HG03460 (cell line): Measurements from ENCODE around the gene PPP3CA.
"Not testable (repeated sequence)": the region's sequence is repeated elsewhere in the genome, so short reads cannot be mapped to it uniquely, and the experiment has no call there.

Source experiments
- ATAC-seq: cut with Tn5 transposase; IDR thresholded peaks from one replicate; pipeline ENCODE4 v1.9.1; 2021; ENCODE audit not compliant: unreplicated experiment

The PPP3CA gene

GRCh38 chr4:101258883-101259282 is 88.4 kb downstream of the PPP3CA start:
- ATAC-seq, result no peak

GRCh38 chr4:101256222-101256621 is 91.1 kb downstream of the PPP3CA start:
- ATAC-seq, result no peak

- no peak for ATAC-seq
These were observed 92.5 kb downstream of the PPP3CA start for GRCh38 chr4:101254776-101255175.

GRCh38 chr4:101253121-101253520 is 94.2 kb downstream of the PPP3CA start:
- ATAC-seq, result no peak

- ATAC-seq, result peak; percentile 83
These were observed 94.6 kb downstream of the PPP3CA start for GRCh38 chr4:101252721-101253120.

- ATAC-seq, result no peak
These were observed 96.1 kb downstream of the PPP3CA start for GRCh38 chr4:101251261-101251660.

GRCh38 chr4:101244349-101244748 is 103.0 kb downstream of the PPP3CA start:
- no peak for ATAC-seq

GRCh38 chr4:101242441-101242840 is 104.9 kb downstream of the PPP3CA start:
- ATAC-seq, result no peak

- no peak for ATAC-seq
These were observed 107.2 kb downstream of the PPP3CA start for GRCh38 chr4:101240099-101240498.

GRCh38 chr4:101239665-101240064 is 107.7 kb downstream of the PPP3CA start:
- ATAC-seq, result no peak

- no peak for ATAC-seq
These were observed 108.6 kb downstream of the PPP3CA start for GRCh38 chr4:101238706-101239105.

GRCh38 chr4:101237773-101238172 is 109.6 kb downstream of the PPP3CA start:
- no peak for ATAC-seq

GRCh38 chr4:101236097-101236496 is 111.2 kb downstream of the PPP3CA start:
- no peak for ATAC-seq

GRCh38 chr4:101234141-101234540 is 113.2 kb downstream of the PPP3CA start:
- ATAC-seq, result not testable (repeated sequence)

GRCh38 chr4:101232074-101232776 is 115.1 kb downstream of the PPP3CA start:
- peak; percentile 72 for ATAC-seq

- no peak for ATAC-seq
These were observed 116.4 kb downstream of the PPP3CA start for GRCh38 chr4:101230801-101231426.

- ATAC-seq, result no peak
These were observed 118.2 kb downstream of the PPP3CA start for GRCh38 chr4:101229116-101229515.

- ATAC-seq, result no peak
These were observed 119.6 kb downstream of the PPP3CA start for GRCh38 chr4:101227715-101228114.

GRCh38 chr4:101224358-101225218 is 122.7 kb downstream of the PPP3CA start:
- ATAC-seq, result no peak

GRCh38 chr4:101222156-101222845 is 125.0 kb downstream of the PPP3CA start:
- no peak for ATAC-seq

GRCh38 chr4:101221294-101221693 is 126.0 kb downstream of the PPP3CA start:
- no peak for ATAC-seq
